ENCODE data around the gene ARMC9.

The ARMC9 gene

DNA sequence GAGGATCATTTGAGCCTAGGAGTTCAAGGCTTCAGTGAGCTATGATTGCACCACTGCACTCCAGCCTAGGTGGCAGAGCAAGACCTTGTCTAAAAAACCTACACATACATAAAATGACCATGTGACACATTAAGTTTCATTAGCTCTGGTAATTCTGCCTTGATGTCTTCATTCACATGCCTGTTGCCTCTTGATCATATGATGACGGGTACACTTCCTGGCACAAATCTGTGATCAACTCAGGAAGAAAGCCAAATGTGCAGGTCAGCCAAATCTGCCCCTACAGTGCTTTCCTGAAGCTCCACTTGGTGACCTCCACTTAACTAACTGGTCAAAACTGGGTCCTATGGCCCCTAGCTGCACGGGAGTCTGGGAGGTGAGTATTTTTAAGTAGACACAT lies 142.7 kb downstream of the ARMC9 start:
- no peak overlapping the region for H3K4me3 ChIP-seq (ENCODE audit: control insufficient read depth, low read depth, low read length)
- TF ChIP-seq, protein P1, sequence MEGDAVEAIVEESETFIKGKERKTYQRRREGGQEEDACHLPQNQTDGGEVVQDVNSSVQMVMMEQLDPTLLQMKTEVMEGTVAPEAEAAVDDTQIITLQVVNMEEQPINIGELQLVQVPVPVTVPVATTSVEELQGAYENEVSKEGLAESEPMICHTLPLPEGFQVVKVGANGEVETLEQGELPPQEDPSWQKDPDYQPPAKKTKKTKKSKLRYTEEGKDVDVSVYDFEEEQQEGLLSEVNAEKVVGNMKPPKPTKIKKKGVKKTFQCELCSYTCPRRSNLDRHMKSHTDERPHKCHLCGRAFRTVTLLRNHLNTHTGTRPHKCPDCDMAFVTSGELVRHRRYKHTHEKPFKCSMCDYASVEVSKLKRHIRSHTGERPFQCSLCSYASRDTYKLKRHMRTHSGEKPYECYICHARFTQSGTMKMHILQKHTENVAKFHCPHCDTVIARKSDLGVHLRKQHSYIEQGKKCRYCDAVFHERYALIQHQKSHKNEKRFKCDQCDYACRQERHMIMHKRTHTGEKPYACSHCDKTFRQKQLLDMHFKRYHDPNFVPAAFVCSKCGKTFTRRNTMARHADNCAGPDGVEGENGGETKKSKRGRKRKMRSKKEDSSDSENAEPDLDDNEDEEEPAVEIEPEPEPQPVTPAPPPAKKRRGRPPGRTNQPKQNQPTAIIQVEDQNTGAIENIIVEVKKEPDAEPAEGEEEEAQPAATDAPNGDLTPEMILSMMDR (IDR thresholded peaks at IDR 0.05; ENCODE audit: control insufficient read depth, insufficient read depth, low read depth, low read length, missing control alignments), result no peak
- no peak for DNase-seq (ENCODE audit: low read depth)

DNA sequence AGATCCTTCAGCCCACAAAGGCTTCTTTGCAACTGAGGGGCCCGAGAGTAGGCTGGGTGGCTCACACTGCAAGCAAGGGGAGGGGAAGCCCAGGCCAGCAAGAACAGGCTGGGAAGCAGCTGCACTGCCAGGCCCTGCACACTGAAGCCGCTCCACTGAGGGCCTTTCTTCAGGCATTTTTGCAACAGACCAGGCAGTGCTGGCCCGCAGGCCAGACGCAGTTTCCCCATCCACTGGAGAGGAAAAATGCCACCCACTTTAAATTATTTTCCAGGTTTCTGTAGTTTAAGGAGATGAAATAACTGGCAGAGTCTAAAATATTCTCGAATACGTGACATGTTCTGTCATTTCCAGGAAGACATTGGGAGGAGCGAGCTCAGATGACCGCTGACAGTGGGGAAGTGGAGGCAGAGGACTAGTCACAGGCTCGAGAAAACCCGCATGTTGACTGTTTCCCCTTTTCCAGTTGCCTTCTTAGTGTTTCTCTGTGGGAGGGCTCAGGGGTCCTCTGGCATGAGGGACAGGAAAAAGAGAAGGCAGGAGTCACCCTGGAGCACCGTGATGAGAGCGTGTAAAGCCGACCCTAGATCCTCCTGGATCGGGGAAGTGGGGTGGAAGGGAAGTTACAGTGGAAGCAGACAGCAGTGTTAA lies 143.8 kb downstream of the ARMC9 start:
- H3K4me3 ChIP-seq (ENCODE audit: control insufficient read depth, low read depth, low read length), result no peak overlapping the region
- TF ChIP-seq, protein P1 (IDR thresholded peaks at IDR 0.05; ENCODE audit: control insufficient read depth, insufficient read depth, low read depth, low read length, missing control alignments), result no peak
- no peak for DNase-seq (ENCODE audit: low read depth)

DNA sequence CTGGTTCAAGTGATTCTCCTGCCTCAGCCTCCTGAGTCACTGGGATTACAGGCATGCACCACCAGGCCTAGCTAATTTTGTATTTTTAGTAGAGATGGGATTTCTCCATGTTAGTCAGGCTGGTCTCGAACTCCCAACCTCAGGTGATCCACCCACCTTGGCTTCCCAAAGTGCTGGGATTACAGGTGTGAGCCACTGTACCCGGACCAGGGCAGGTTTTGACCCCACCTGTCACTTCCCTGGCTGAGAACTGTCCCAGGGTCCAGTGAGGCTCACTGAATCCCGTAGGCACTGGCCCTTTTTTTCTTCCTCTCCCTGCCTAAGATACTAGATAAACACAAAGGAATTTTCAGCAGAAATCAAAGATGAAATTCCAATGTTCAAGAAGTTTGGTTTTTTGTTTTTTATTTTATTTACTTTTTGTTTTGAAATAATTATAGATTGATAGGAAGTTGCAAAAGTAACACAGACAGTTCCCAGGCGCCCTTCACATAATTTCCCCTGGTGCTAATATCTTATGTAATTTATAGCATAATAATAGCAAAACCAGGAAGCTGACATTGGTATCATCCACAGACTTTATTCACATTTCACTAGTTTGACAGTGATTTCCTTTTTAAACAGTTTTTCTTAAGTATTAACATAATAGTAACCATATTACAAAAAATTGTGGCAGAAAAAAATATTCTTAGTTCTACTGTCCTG lies 144.7 kb downstream of the ARMC9 start:
- no peak for DNase-seq (ENCODE audit: low read depth)
- no peak overlapping the region for H3K4me3 ChIP-seq (ENCODE audit: control insufficient read depth, low read depth, low read length)
- TF ChIP-seq, protein P1 (IDR thresholded peaks at IDR 0.05; ENCODE audit: control insufficient read depth, insufficient read depth, low read depth, low read length, missing control alignments), result no peak

DNA sequence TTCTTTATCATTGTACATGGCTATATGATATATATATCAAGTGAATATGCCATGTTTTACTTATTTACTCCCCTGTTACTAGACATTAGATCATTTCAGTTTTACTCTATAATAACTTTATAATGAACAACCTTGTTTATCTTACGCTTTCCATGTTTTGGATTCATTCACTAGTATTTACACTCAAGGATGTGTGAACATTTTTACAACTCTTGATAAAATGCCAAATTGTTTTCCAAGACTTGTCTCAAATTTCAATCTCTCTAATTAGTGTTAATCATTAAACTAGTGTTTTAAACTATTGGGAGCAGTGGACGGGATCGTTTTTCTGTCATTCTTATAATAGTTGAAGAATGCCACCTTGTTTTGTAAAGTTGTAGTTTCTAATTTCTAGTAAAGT lies 145.6 kb downstream of the ARMC9 start:
- DNase-seq (ENCODE audit: low read depth), result no peak
- TF ChIP-seq, protein P1 (IDR thresholded peaks at IDR 0.05; ENCODE audit: control insufficient read depth, insufficient read depth, low read depth, low read length, missing control alignments), result no peak
- H3K4me3 ChIP-seq (ENCODE audit: control insufficient read depth, low read depth, low read length), result no peak overlapping the region

DNA sequence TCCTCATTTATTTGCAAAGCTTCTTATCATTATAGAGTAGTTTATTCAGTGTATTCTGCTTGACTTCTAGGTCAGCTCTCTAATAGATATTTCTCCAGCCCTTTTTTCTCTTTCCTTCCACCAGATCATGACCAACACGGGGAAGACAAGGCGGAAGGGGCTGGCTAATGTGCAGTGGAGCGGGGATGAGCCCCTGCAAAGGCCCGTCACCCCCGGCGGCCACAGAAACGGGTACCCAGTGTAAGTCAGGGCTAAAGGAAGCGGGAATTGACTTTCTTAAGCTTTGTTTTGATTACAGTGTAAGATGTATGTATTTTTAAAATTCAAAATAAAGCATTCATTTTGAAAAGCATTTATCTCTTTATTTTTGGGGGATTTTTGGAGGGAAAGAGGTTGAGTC lies 146.4 kb downstream of the ARMC9 start:
- TF ChIP-seq, protein P1 (IDR thresholded peaks at IDR 0.05; ENCODE audit: control insufficient read depth, insufficient read depth, low read depth, low read length, missing control alignments), result no peak
- H3K4me3 ChIP-seq (ENCODE audit: control insufficient read depth, low read depth, low read length), result no peak overlapping the region
- no peak for DNase-seq (ENCODE audit: low read depth)

DNA sequence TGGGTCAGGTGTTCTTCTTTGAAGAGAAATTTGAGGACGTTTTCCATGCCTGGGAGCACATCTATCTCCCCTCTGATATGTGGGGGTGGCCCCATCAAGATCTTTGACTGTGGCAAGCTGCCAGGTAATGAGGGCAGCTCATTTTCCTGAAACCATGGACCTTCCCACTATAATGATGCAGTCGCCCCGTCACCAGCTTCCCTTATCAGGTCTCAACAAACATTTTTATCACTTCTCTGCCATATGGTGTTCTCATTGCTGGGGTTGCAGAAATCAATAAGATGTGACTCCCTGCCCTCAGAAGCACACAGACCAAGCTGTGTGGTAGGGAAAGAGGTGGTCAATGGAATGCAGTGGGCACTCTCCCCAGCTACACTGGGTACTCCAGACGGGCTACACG lies 148.7 kb downstream of the ARMC9 start:
- no peak overlapping the region for H3K4me3 ChIP-seq (ENCODE audit: control insufficient read depth, low read depth, low read length)
- DNase-seq (ENCODE audit: low read depth), result no peak

More for the DNA sequence above, 148.7 kb downstream of the ARMC9 start:
- TF ChIP-seq, protein P1 (IDR thresholded peaks at IDR 0.05; ENCODE audit: control insufficient read depth, insufficient read depth, low read depth, low read length, missing control alignments), result no peak
